WTC11 (cell line): ENCODE results near the gene TIGD7. TPM values are rescaled to one million over a fixed set of nuclear protein-coding genes. Genes with fewer than 3 reads are reported as not detected.

Source experiments
- ATAC-seq: fragments of 200-7000 bp; cut with Tn5 transposase; 2 replicates; pipeline ENCODE4 v1.10.0; 2021; ENCODE audit warnings: mild to moderate bottlenecking, moderate library complexity
- CTCF ChIA-PET: fragments of 300-600 bp; sonication (Branson Sonifier 250); formaldehyde crosslinking; loops from one replicate; lab custom pipeline; 2021; ENCODE audit warnings: antibody characterized with exemption; lab: Charles Lee
- POLR2A ChIA-PET: fragments of 350-600 bp; sonication (Branson Sonifier 250); formaldehyde crosslinking; loops from one replicate; lab custom pipeline; 2021; ENCODE audit warnings: antibody characterized with exemption; lab: Charles Lee
- DNase-seq: peaks from one replicate; pipeline ENCODE4 v3.0.0; 2021; ENCODE audit warnings: low spot score
- H3K27ac Mint-ChIP-seq: 2 replicates; pipeline ENCODE4 v1.8.0; 2021; ENCODE audit warnings: mixed read lengths
- H3K27me3 Mint-ChIP-seq: 2 replicates; pipeline ENCODE4 v1.8.0; 2021; ENCODE audit warnings: low read depth, mild to moderate bottlenecking, moderate library complexity, mixed read lengths
- H3K36me3 Mint-ChIP-seq: 2 replicates; pipeline ENCODE4 v1.8.0; 2021; ENCODE audit warnings: mixed read lengths
- H3K4me1 Mint-ChIP-seq: 2 replicates; pipeline ENCODE4 v1.8.0; 2022; ENCODE audit warnings: mixed read lengths
- H3K4me3 Mint-ChIP-seq: 2 replicates; pipeline ENCODE4 v1.8.0; 2021; ENCODE audit warnings: mild to moderate bottlenecking, moderate library complexity, mixed read lengths
- H3K9me3 Mint-ChIP-seq: 2 replicates; pipeline ENCODE4 v1.8.0; 2021; ENCODE audit warnings: mixed read lengths
- AFF4 ChIP-seq: sonication (generic); formaldehyde crosslinking; IDR thresholded peaks from 2 replicates; pipeline ENCODE4 v1.8.1; 2023; ENCODE audit warnings: mild to moderate bottlenecking, missing genetic modification reagents, borderline replicate concordance
- CREB1 ChIP-seq: sonication (generic); formaldehyde crosslinking; IDR thresholded peaks from 2 replicates; pipeline ENCODE4 v1.8.0; 2023; ENCODE audit warnings: mild to moderate bottlenecking, missing genetic modification reagents
- E2F1 ChIP-seq: sonication (generic); formaldehyde crosslinking; IDR thresholded peaks from 2 replicates; pipeline ENCODE4 v1.8.0; 2022; ENCODE audit warnings: mild to moderate bottlenecking, missing genetic modification reagents
- E2F5 ChIP-seq: sonication (generic); formaldehyde crosslinking; IDR thresholded peaks from 2 replicates; pipeline ENCODE4 v1.8.1; 2022; ENCODE audit warnings: mild to moderate bottlenecking, moderate library complexity, missing genetic modification reagents
- ELF4 ChIP-seq: sonication (generic); formaldehyde crosslinking; IDR thresholded peaks from 2 replicates; pipeline ENCODE4 v1.8.1; 2022; ENCODE audit warnings: low read depth, mild to moderate bottlenecking, moderate library complexity, missing genetic modification reagents
- EMX1 ChIP-seq: fragments of 250-450 bp; sonication (Bioruptor Pico); IDR thresholded peaks from 2 replicates; pipeline ENCODE4 v1.8.0; 2021; ENCODE audit warnings: mild to moderate bottlenecking
- JUN ChIP-seq: sonication (generic); formaldehyde crosslinking; IDR thresholded peaks from 2 replicates; pipeline ENCODE4 v1.8.0; 2023; ENCODE audit warnings: mild to moderate bottlenecking, missing genetic modification reagents
- NFATC4 ChIP-seq: fragments of 250-450 bp; sonication (Bioruptor Pico); IDR thresholded peaks from 2 replicates; pipeline ENCODE4 v1.9.0; 2021; ENCODE audit warnings: mild to moderate bottlenecking
- NFE2L1 ChIP-seq: sonication (generic); formaldehyde crosslinking; IDR thresholded peaks from 2 replicates; pipeline ENCODE4 v1.8.1; 2023; ENCODE audit warnings: missing genetic modification reagents
- NR1H2 ChIP-seq: sonication (generic); formaldehyde crosslinking; IDR thresholded peaks from 2 replicates; pipeline ENCODE4 v1.9.0; 2021; ENCODE audit warnings: mild to moderate bottlenecking, moderate library complexity, missing genetic modification reagents
- SMAD4 ChIP-seq: sonication (generic); formaldehyde crosslinking; IDR thresholded peaks from 2 replicates; pipeline ENCODE4 v1.8.0; 2022; ENCODE audit warnings: mild to moderate bottlenecking, missing genetic modification reagents
- SP1 ChIP-seq: sonication (generic); formaldehyde crosslinking; conservative IDR thresholded peaks from 2 replicates; pipeline ENCODE4 v1.8.1; 2022; ENCODE audit warnings: missing genetic modification reagents
- TP53 ChIP-seq: sonication (generic); formaldehyde crosslinking; IDR thresholded peaks from 2 replicates; pipeline ENCODE4 v1.8.1; 2023; ENCODE audit warnings: mild to moderate bottlenecking, missing genetic modification reagents
- ZNF263 ChIP-seq: sonication (generic); formaldehyde crosslinking; IDR thresholded peaks from 2 replicates; pipeline ENCODE4 v1.8.1; 2022; ENCODE audit warnings: low read depth, mild to moderate bottlenecking, moderate library complexity, missing genetic modification reagents
- total RNA-seq: library from RNA; stranded (reverse); gene quantifications from 3 replicates; pipeline ENCODE4 v1.2.3, GENCODE V29; 2021
- TF ChIP-seq, protein P1 (sequence below): fragments of 250-450 bp; sonication (Bioruptor Pico); conservative IDR thresholded peaks from 2 replicates; pipeline ENCODE4 v1.9.0; 2021; ENCODE audit warnings: mild to moderate bottlenecking
- TF ChIP-seq, protein P2 (sequence below): sonication (generic); formaldehyde crosslinking; IDR thresholded peaks from 2 replicates; pipeline ENCODE4 v1.8.1; 2023; ENCODE audit warnings: mild to moderate bottlenecking, missing genetic modification reagents
- TF ChIP-seq, protein P3 (sequence below): sonication (generic); formaldehyde crosslinking; IDR thresholded peaks from 2 replicates; pipeline ENCODE4 v1.8.0; 2023; ENCODE audit warnings: missing genetic modification reagents, mild to moderate bottlenecking, borderline replicate concordance

The TIGD7 gene
- total RNA-seq, 1 experiment from 2014 or later = 7.0 TPM

DNA sequence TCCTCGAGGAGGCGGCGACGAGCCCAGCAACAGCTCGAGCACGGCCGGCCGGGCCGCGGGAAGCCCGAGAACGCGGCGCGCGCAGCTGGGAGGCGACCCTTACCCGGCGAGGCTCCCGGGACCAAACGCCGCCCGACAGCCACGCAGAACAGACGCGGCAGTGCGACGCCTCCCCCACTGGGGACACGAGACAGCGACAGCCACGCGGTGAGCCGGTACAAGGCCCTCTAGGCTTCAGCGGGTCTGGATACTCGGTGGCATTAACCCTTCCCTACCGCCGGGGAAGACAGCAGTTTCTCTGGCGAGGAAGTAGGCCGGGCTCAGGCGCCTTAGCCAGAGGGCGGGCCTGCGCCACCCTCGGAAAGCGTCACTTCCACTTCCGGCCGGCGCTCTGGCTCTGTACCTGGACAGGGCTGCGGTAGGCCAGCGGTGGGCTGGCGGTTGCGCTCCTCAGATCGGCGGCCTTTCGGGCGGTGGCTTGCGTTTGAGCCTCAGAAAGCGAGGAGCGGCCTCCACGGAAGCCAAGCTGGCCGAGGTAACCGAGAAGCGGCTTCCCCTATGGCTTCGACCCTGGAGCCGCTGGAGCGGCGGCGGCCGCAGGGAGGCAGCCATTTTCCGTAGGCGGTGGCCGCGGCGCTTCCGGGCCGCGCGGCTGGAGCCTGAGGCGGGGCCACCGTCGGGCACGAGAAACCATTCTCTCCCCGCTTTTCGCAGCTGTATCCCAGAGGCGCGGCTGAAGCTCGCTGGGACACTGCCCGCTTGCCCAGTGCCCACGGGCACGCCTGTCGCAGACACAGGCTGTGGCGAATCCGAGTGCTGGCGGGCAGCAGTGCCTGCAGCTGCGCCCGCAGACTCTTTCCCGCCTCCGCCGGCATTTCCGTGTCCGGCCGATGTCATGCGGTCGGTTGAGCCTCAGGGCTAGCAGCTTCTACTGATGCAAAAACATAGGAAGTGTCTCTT lies at the start of gene TIGD7, which contains the start of gene ZNF75A (continued):
- TF ChIP-seq, protein P1, sequence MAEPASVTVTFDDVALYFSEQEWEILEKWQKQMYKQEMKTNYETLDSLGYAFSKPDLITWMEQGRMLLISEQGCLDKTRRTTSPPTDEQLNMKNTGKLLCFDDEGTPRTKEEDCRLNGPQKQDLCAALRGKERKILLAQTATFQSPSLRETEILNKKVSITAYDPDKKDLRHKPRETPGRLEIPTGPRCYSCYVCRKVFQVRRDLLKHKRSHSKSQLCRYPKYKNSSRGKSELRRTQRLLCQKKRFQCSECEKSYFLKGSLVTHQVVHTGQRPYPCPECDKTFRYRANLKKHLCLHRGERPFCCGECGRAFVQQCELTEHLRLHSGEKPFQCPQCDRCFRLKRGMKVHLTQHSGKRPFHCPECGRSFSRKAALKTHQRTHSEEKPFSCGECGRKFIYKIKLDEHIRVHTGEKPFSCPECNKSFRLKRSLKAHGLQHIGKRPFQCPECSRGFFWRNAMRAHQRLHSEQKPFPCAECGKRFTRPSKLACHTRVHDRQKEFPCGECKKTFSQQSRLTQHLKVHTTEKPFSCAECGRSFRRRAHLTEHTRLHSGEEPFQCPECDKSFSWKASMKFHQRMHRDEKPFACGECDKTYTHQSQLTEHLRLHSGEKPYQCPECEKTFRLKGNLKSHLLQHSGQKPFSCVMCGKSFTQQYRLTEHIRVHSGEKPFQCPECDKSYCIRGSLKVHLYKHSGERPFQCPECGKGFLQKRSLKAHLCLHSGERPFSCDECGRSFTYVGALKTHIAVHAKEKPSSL = no peak
- TF ChIP-seq TP53 (CRISPR knock-in tag) (peak; percentile 88; the same call in 1 of the 2 replicates), E2F5 (CRISPR knock-in tag) (peak; percentile 65), E2F1 (CRISPR knock-in tag) (peak; percentile 96), NR1H2 (peak; percentile 94), EMX1 (CRISPR knock-in tag) (no peak), SMAD4 (CRISPR knock-in tag) (peak; percentile 98), JUN (CRISPR knock-in tag) (peak; percentile 98), NFATC4 (CRISPR knock-in tag) (no peak), ELF4 (CRISPR knock-in tag) (peak; percentile 94), CREB1 (CRISPR knock-in tag) (peak; percentile 95)

GRCh38 chr16:3349175-3349574 lies 43.9 kb upstream of the TIGD7 start:
- CTCF ChIA-PET = no interaction called here
- H3K27ac Mint-ChIP-seq = no peak overlapping the region
- TF ChIP-seq, protein P2, sequence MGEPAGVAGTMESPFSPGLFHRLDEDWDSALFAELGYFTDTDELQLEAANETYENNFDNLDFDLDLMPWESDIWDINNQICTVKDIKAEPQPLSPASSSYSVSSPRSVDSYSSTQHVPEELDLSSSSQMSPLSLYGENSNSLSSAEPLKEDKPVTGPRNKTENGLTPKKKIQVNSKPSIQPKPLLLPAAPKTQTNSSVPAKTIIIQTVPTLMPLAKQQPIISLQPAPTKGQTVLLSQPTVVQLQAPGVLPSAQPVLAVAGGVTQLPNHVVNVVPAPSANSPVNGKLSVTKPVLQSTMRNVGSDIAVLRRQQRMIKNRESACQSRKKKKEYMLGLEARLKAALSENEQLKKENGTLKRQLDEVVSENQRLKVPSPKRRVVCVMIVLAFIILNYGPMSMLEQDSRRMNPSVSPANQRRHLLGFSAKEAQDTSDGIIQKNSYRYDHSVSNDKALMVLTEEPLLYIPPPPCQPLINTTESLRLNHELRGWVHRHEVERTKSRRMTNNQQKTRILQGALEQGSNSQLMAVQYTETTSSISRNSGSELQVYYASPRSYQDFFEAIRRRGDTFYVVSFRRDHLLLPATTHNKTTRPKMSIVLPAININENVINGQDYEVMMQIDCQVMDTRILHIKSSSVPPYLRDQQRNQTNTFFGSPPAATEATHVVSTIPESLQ = no peak
- TF ChIP-seq, all 79 proteins: peak for 0
- no peak overlapping the region for H3K4me3 Mint-ChIP-seq
- peaks cover 30% of the 10 kb centered on the region for H3K27me3 Mint-ChIP-seq
- no peak for ATAC-seq
- no peaks in the 10 kb centered on the region for H3K36me3 Mint-ChIP-seq
- POLR2A ChIA-PET = no interaction called here
- peaks cover 19% of the 10 kb centered on the region for H3K9me3 Mint-ChIP-seq
- DNase-seq = no peak
- no peaks in the 10 kb centered on the region for H3K4me1 Mint-ChIP-seq

- POLR2A ChIA-PET = no interaction called here
- DNase-seq (no peak), ATAC-seq (no peak)
- Mint-ChIP-seq H3K4me3 (no peak overlapping the region), H3K36me3 (no peaks in the 10 kb centered on the region), H3K4me1 (no peaks in the 10 kb centered on the region), H3K27me3 (peaks cover 24% of the 10 kb centered on the region), H3K27ac (no peak overlapping the region), H3K9me3 (peaks cover 22% of the 10 kb centered on the region)
- CTCF ChIA-PET = no interaction called here
- TF ChIP-seq, protein P3, sequence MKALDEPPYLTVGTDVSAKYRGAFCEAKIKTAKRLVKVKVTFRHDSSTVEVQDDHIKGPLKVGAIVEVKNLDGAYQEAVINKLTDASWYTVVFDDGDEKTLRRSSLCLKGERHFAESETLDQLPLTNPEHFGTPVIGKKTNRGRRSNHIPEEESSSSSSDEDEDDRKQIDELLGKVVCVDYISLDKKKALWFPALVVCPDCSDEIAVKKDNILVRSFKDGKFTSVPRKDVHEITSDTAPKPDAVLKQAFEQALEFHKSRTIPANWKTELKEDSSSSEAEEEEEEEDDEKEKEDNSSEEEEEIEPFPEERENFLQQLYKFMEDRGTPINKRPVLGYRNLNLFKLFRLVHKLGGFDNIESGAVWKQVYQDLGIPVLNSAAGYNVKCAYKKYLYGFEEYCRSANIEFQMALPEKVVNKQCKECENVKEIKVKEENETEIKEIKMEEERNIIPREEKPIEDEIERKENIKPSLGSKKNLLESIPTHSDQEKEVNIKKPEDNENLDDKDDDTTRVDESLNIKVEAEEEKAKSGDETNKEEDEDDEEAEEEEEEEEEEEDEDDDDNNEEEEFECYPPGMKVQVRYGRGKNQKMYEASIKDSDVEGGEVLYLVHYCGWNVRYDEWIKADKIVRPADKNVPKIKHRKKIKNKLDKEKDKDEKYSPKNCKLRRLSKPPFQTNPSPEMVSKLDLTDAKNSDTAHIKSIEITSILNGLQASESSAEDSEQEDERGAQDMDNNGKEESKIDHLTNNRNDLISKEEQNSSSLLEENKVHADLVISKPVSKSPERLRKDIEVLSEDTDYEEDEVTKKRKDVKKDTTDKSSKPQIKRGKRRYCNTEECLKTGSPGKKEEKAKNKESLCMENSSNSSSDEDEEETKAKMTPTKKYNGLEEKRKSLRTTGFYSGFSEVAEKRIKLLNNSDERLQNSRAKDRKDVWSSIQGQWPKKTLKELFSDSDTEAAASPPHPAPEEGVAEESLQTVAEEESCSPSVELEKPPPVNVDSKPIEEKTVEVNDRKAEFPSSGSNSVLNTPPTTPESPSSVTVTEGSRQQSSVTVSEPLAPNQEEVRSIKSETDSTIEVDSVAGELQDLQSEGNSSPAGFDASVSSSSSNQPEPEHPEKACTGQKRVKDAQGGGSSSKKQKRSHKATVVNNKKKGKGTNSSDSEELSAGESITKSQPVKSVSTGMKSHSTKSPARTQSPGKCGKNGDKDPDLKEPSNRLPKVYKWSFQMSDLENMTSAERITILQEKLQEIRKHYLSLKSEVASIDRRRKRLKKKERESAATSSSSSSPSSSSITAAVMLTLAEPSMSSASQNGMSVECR = no peak
- no peak for TF ChIP-seq ELF4 (CRISPR knock-in tag)
- TF ChIP-seq SP1 (CRISPR knock-in tag) = no peak
- TF ChIP-seq ZNF263 = no peak
- no peak for TF ChIP-seq NFE2L1 (CRISPR knock-in tag)
- TF ChIP-seq AFF4 (CRISPR knock-in tag) = no peak
These were observed 43.4 kb upstream of the TIGD7 start for GRCh38 chr16:3348547-3349167.
